GM12865 (cell line): ENCODE results near the gene OGA.
A peak's percentile ranks its signal among the peaks of the same experiment; 100 is the strongest.

Source experiments
- DNase-seq: peaks from one replicate; pipeline ENCODE4 v3.0.0; 2010; ENCODE audit warnings: low read depth
- H3K4me3 ChIP-seq: 2 replicates; pipeline ENCODE4 v1.5.1; 2011; ENCODE audit warnings: mild to moderate bottlenecking, low read depth, low read length, control low read depth
- TF ChIP-seq, protein P1 (sequence below): IDR thresholded peaks from 2 replicates; pipeline ENCODE4 v1.5.1; 2011; ENCODE audit warnings: low read length, control low read depth, low read depth, inconsistent platforms; ENCODE audit not compliant: insufficient read depth; ENCODE audit errors: missing control alignments

OGA gene

DNA sequence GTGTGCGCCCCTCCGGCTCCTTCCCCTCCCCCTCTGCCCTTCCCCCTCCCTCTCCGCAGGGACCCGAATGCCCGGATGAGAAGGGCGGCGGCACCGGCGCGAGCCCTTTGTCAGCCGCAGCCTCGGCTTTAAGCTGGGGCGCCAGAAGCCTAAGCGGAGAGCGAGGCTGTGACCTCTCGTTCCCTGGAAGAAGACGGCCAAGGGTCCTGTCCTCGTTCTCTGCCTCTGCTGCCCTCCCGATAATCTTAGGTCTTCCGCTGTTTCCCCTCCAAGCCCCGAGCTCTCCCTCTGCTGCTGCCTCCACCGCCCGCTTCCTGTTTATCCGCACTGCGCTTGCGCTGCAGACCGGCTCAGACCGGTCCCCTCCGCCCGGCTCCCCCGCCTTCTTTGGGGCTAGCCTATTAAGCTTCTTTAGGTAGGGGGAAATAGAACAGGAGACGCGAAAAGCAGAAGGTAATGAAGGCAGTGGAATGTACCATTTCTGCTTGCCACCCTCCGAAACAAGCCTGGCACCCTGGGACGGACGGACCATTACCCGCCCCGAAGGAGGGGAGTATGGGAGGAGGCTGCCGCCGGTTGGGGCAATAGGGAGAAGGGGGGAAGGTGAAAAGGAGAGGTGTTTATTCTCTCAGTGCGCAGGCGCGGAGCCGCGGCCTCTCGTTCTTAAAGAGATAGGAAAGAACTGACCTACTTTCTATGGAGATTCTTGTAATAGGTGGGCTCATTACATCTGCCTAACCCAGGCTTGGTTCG, at the start of gene OGA:
Gene OGA, minus strand, starts transcription at position 326 of the 753 bp plus-strand sequence. CDS start 422 bp downstream, outside the sequence.
- peak; percentile 100 for DNase-seq
- peak within 1 kb of the TSS; percentile 91 for H3K4me3 ChIP-seq
- TF ChIP-seq, protein P1, sequence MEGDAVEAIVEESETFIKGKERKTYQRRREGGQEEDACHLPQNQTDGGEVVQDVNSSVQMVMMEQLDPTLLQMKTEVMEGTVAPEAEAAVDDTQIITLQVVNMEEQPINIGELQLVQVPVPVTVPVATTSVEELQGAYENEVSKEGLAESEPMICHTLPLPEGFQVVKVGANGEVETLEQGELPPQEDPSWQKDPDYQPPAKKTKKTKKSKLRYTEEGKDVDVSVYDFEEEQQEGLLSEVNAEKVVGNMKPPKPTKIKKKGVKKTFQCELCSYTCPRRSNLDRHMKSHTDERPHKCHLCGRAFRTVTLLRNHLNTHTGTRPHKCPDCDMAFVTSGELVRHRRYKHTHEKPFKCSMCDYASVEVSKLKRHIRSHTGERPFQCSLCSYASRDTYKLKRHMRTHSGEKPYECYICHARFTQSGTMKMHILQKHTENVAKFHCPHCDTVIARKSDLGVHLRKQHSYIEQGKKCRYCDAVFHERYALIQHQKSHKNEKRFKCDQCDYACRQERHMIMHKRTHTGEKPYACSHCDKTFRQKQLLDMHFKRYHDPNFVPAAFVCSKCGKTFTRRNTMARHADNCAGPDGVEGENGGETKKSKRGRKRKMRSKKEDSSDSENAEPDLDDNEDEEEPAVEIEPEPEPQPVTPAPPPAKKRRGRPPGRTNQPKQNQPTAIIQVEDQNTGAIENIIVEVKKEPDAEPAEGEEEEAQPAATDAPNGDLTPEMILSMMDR = no peak

- no peak overlapping the region for H3K4me3 ChIP-seq
- TF ChIP-seq, protein P1 = no peak
- no peak for DNase-seq
Measured at GRCh38 chr10:101867931-101868330, 49.7 kb upstream of the OGA start.

DNA sequence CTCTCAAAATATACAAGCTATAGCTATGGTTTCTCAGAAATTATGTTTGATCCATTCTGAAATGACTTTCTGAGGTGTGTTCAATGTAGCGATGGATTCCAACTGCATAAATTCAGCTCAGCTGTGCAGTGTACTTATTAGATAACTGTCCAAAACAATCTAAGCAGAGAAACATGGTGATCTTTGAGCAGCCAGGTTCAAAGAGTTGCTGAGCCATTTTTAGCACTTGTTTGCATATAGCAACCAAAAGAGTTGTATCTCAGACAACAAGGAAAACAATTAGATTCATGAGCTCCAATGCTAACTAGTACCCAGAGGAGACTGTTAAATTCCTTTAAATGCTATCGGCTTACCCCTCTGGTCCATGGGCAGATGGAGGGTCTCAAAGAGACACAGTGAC, 41.3 kb upstream of the OGA start:
- TF ChIP-seq, protein P1 = no peak
- H3K4me3 ChIP-seq = peak overlapping the region; percentile 44
- DNase-seq = peak; percentile 63

- peak overlapping the region; percentile 44 for H3K4me3 ChIP-seq
- DNase-seq = peak; percentile 80
- TF ChIP-seq, protein P1 = no peak
Measured at GRCh38 chr10:101858723-101859500, 40.7 kb upstream of the OGA start.

DNA sequence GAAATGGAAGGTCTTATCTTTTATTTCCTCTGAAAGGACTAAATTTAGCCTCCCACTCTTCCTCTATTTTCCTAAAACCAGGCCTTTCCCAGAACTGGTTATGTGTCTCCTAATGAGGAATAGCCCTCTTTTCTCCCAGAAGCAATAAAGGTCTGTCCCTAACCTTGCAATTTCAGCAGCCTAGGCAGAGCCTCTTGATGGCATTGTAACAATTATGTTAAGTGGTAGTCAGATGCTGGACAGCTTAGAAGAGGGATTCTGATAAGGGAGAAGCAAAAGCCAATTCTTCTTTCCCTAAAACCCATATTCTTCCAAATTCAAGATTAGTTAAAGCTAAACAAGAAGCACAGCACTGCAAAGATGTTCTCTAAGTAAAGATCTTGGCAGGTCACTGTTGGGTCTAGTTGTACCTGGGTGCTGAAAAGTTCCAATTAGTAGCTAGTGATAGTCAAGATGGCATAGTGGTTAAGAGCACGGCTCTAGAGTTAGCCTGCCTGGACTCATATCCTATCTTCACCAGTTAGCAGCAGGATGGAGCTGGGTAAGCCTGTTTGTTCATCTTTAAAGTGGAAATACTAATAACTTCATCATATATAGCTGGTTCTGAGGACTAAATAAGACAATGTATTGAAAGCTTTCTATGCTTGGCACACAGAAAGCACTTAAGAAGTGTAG, 39.7 kb upstream of the OGA start:
- DNase-seq = no peak
- H3K4me3 ChIP-seq = peak overlapping the region; percentile 44
- TF ChIP-seq, protein P1 = no peak

DNA sequence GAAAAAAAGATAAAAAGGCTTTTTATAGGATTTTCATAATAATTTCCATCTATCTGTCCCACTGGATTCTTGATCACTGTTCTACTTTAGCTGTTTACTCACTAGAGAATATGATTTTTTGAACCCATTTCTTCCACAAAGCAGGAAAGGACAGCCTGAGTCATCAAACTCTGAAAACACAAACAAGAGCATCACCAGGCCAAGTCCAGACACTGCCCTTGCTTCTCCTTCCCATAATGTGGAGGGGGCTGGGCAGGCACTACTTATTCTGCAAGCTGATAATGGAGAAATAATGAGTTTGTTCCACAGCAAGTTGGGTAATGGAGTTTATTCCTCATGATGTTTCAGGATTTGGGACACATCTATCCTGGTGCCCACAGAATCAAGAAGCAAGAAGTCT, 38.4 kb upstream of the OGA start:
- TF ChIP-seq, protein P1 = no peak
- no peak overlapping the region for H3K4me3 ChIP-seq
- DNase-seq = no peak
